HepG2 (cell line): ENCODE results near the gene TEX48. TPM values are rescaled to one million over a fixed set of nuclear protein-coding genes. Genes with fewer than 3 reads are reported as not detected.
A peak's percentile ranks its signal among the peaks of the same experiment; 100 is the strongest.

Source experiments
- AKAP8 ChIP-seq: sonication (generic); formaldehyde crosslinking; IDR thresholded peaks from 2 replicates; pipeline ENCODE4 v1.5.1; 2020; ENCODE audit warnings: mild to moderate bottlenecking, missing genetic modification reagents
- CEBPG ChIP-seq: IDR thresholded peaks from 2 replicates; pipeline ENCODE4 v1.6.1; 2016
- GPN1 ChIP-seq: sonication (generic); formaldehyde crosslinking; IDR thresholded peaks from 2 replicates; pipeline ENCODE4 v1.5.1; 2020; ENCODE audit warnings: missing genetic modification reagents, borderline replicate concordance
- HDAC2 ChIP-seq: sonication (generic); formaldehyde crosslinking; IDR thresholded peaks from 2 replicates; pipeline ENCODE4 v1.4.0; 2020; ENCODE audit warnings: missing genetic modification reagents
- IRF9 ChIP-seq: sonication (generic); formaldehyde crosslinking; IDR thresholded peaks from 2 replicates; pipeline ENCODE4 v1.8.0; 2022; ENCODE audit warnings: missing genetic modification reagents, mild to moderate bottlenecking, borderline replicate concordance
- NFATC3 ChIP-seq: sonication (generic); formaldehyde crosslinking; IDR thresholded peaks from 2 replicates; pipeline ENCODE4 v1.5.1; 2020; ENCODE audit warnings: mild to moderate bottlenecking, missing genetic modification reagents
- REPIN1 ChIP-seq: sonication (generic); formaldehyde crosslinking; IDR thresholded peaks from 2 replicates; pipeline ENCODE4 v1.8.0; 2022; ENCODE audit warnings: missing genetic modification reagents, low read depth, mild to moderate bottlenecking, borderline replicate concordance
- SALL1 ChIP-seq: sonication (generic); formaldehyde crosslinking; IDR thresholded peaks from 2 replicates; pipeline ENCODE4 v1.8.0; 2022; ENCODE audit warnings: mild to moderate bottlenecking, missing genetic modification reagents
- SATB2 ChIP-seq: sonication (generic); formaldehyde crosslinking; IDR thresholded peaks from 2 replicates; pipeline ENCODE4 v1.5.0; 2020; ENCODE audit warnings: missing genetic modification reagents
- SMC3 ChIP-seq: IDR thresholded peaks from 2 replicates; pipeline ENCODE4 v1.6.1; 2011; ENCODE audit warnings: low read length, improper control_type of control experiment
- ZEB1 ChIP-seq: IDR thresholded peaks from 2 replicates; pipeline ENCODE4 v1.6.1; 2012; ENCODE audit warnings: mild to moderate bottlenecking, low read depth, inconsistent platforms; ENCODE audit not compliant: insufficient replicate concordance
- ZNF10 ChIP-seq: sonication (generic); formaldehyde crosslinking; IDR thresholded peaks from 2 replicates; pipeline ENCODE4 v1.4.0; 2020; ENCODE audit warnings: mild to moderate bottlenecking, low read depth, missing genetic modification reagents, borderline replicate concordance
- ZNF230 ChIP-seq: sonication (generic); formaldehyde crosslinking; IDR thresholded peaks from 2 replicates; pipeline ENCODE4 v1.4.0; 2020; ENCODE audit warnings: mild to moderate bottlenecking, missing genetic modification reagents
- ZNF253 ChIP-seq: sonication (generic); formaldehyde crosslinking; IDR thresholded peaks from 2 replicates; pipeline ENCODE4 v1.8.0; 2022; ENCODE audit warnings: mild to moderate bottlenecking, missing genetic modification reagents, borderline replicate concordance
- ZNF574 ChIP-seq: sonication (generic); formaldehyde crosslinking; IDR thresholded peaks from 2 replicates; pipeline ENCODE4 v1.4.0; 2020; ENCODE audit warnings: missing genetic modification reagents
- ZNF670 ChIP-seq: sonication (generic); formaldehyde crosslinking; IDR thresholded peaks from 2 replicates; pipeline ENCODE4 v1.8.0; 2022; ENCODE audit warnings: mild to moderate bottlenecking, missing genetic modification reagents, borderline replicate concordance
- ZSCAN20 ChIP-seq: sonication (generic); formaldehyde crosslinking; IDR thresholded peaks from 2 replicates; pipeline ENCODE4 v1.4.0; 2020; ENCODE audit warnings: missing genetic modification reagents, mild to moderate bottlenecking, borderline replicate concordance
- polyA plus RNA-seq, 8 experiments: library from polyadenylated mRNA; depleted of rRNA in 3 of 8; stranded (reverse) in 7 of 8; unstranded in 1 of 8; fragments of >200 nt; fragmentation: Illumina TruSeq in 4 of 8; extraction: Trizol in 4 of 8; gene quantifications; 2 replicates each; pipeline versions ENCODE4 v1.2.1 to v1.2.3, GENCODE V29; 2011 to 2016; ENCODE audit warnings: low read depth in 4 of 8, missing spikeins in 1 of 8, mixed read lengths in 1 of 8; ENCODE audit not compliant: insufficient read depth in 1 of 8
- total RNA-seq, 5 experiments: library from RNA; depleted of rRNA; stranded (reverse); fragments of >200 nt; fragmentation: Illumina TruSeq; extraction: Trizol; gene quantifications; 2 replicates each; pipeline ENCODE4 v1.2.3, GENCODE V29; 2016; ENCODE audit warnings: low read depth in 1 of 5
- TF ChIP-seq, protein P1 (sequence below): sonication (generic); formaldehyde crosslinking; IDR thresholded peaks from 2 replicates; pipeline ENCODE4 v1.5.0; 2020; ENCODE audit warnings: mild to moderate bottlenecking, missing genetic modification reagents, moderate library complexity
- TF ChIP-seq, protein P2 (sequence below): sonication (generic); formaldehyde crosslinking; IDR thresholded peaks from 2 replicates; pipeline ENCODE4 v1.5.0; 2020; ENCODE audit warnings: missing genetic modification reagents, mild to moderate bottlenecking, borderline replicate concordance
- TF ChIP-seq, protein P3 (sequence below): sonication (generic); formaldehyde crosslinking; IDR thresholded peaks from 2 replicates; pipeline ENCODE4 v1.8.1; 2022; ENCODE audit warnings: low read depth, mild to moderate bottlenecking, missing genetic modification reagents

Gene TEX48
- total and polyA plus RNA-seq, 2 of the 13 experiments (the other 11 are each of a cell fraction or from before 2014, with no cell fraction given), result not detected

- TF ChIP-seq CEBPG (CRISPR knock-in tag) (peak; percentile 95), REPIN1 (CRISPR knock-in tag) (peak; percentile 94), SALL1 (peak; percentile 96), SATB2 (CRISPR knock-in tag) (0 out of 2 replicates have a peak, but pooled peaks have one; percentile 30), ZNF574 (CRISPR knock-in tag) (peak; percentile 81), ZNF253 (CRISPR knock-in tag) (no peak), ZNF670 (CRISPR knock-in tag) (peak; percentile 95), SMC3 (peak; percentile 66), ZNF10 (no peak), ZNF230 (CRISPR knock-in tag) (peak; percentile 92), IRF9 (peak; percentile 70; the same call in 1 of the 2 replicates), GPN1 (CRISPR knock-in tag) (no peak), NFATC3 (CRISPR knock-in tag) (no peak), ZSCAN20 (no peak), HDAC2 (CRISPR knock-in tag) (peak; percentile 97), AKAP8 (CRISPR knock-in tag) (peak; percentile 78; the same call in 1 of the 2 replicates), ZEB1 (peak; percentile 95)
- TF ChIP-seq, protein P1, sequence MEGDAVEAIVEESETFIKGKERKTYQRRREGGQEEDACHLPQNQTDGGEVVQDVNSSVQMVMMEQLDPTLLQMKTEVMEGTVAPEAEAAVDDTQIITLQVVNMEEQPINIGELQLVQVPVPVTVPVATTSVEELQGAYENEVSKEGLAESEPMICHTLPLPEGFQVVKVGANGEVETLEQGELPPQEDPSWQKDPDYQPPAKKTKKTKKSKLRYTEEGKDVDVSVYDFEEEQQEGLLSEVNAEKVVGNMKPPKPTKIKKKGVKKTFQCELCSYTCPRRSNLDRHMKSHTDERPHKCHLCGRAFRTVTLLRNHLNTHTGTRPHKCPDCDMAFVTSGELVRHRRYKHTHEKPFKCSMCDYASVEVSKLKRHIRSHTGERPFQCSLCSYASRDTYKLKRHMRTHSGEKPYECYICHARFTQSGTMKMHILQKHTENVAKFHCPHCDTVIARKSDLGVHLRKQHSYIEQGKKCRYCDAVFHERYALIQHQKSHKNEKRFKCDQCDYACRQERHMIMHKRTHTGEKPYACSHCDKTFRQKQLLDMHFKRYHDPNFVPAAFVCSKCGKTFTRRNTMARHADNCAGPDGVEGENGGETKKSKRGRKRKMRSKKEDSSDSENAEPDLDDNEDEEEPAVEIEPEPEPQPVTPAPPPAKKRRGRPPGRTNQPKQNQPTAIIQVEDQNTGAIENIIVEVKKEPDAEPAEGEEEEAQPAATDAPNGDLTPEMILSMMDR, result peak; percentile 65
- TF ChIP-seq, protein P2, sequence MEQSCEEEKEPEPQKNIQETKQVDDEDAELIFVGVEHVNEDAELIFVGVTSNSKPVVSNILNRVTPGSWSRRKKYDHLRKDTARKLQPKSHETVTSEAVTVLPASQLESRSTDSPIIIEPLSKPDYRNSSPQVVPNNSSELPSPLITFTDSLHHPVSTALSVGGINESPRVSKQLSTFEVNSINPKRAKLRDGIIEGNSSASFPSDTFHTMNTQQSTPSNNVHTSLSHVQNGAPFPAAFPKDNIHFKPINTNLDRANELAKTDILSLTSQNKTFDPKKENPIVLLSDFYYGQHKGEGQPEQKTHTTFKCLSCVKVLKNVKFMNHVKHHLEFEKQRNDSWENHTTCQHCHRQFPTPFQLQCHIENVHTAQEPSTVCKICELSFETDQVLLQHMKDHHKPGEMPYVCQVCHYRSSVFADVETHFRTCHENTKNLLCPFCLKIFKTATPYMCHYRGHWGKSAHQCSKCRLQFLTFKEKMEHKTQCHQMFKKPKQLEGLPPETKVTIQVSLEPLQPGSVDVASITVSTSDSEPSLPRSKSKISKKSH (CRISPR knock-in tag), result peak; percentile 31; the same call in 1 of the 2 replicates
- TF ChIP-seq, protein P3, sequence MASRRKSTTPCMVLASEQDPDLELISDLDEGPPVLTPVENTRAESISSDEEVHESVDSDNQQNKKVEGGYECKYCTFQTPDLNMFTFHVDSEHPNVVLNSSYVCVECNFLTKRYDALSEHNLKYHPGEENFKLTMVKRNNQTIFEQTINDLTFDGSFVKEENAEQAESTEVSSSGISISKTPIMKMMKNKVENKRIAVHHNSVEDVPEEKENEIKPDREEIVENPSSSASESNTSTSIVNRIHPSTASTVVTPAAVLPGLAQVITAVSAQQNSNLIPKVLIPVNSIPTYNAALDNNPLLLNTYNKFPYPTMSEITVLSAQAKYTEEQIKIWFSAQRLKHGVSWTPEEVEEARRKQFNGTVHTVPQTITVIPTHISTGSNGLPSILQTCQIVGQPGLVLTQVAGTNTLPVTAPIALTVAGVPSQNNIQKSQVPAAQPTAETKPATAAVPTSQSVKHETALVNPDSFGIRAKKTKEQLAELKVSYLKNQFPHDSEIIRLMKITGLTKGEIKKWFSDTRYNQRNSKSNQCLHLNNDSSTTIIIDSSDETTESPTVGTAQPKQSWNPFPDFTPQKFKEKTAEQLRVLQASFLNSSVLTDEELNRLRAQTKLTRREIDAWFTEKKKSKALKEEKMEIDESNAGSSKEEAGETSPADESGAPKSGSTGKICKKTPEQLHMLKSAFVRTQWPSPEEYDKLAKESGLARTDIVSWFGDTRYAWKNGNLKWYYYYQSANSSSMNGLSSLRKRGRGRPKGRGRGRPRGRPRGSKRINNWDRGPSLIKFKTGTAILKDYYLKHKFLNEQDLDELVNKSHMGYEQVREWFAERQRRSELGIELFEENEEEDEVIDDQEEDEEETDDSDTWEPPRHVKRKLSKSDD (CRISPR knock-in tag), result peak; percentile 63; the same call in 1 of the 2 replicates
Observed at GRCh38 chr9:114721491-114722079, 39.6 kb upstream of the TEX48 start (continued).
